GM21576 (cell line): ENCODE measurements around the gene EIPR1.
"Not testable (repeated sequence)": the region's sequence is repeated elsewhere in the genome, so short reads cannot be mapped to it uniquely, and the experiment has no call there.

Source experiments
- ATAC-seq: cut with Tn5 transposase; IDR thresholded peaks from one replicate; pipeline ENCODE4 v1.9.1; 2021; ENCODE audit warnings: mild to moderate bottlenecking, moderate library complexity; ENCODE audit not compliant: unreplicated experiment

The EIPR1 gene

GRCh38 chr2:3403587-3404334 lies 26.1 kb upstream of the EIPR1 start:
- ATAC-seq = peak; percentile 100

- ATAC-seq = no peak
Observed at GRCh38 chr2:3399829-3400228, 22.2 kb upstream of the EIPR1 start.

GRCh38 chr2:3399381-3399780 lies 21.8 kb upstream of the EIPR1 start:
- ATAC-seq = no peak

GRCh38 chr2:3398857-3399256 lies 21.2 kb upstream of the EIPR1 start:
- no peak for ATAC-seq

- ATAC-seq = no peak
Observed at GRCh38 chr2:3396920-3397559, 19.4 kb upstream of the EIPR1 start.

GRCh38 chr2:3392216-3392615 lies 14.6 kb upstream of the EIPR1 start:
- ATAC-seq = no peak

- no peak for ATAC-seq
Observed at GRCh38 chr2:3390041-3390440, 12.4 kb upstream of the EIPR1 start.

GRCh38 chr2:3389193-3389592 lies 11.6 kb upstream of the EIPR1 start:
- ATAC-seq = no peak

GRCh38 chr2:3388412-3388738 lies 10.8 kb upstream of the EIPR1 start:
- no peak for ATAC-seq

- no peak for ATAC-seq
Observed at GRCh38 chr2:3387644-3388411, 10.2 kb upstream of the EIPR1 start.

- no peak for ATAC-seq
Observed at GRCh38 chr2:3387011-3387410, 9.4 kb upstream of the EIPR1 start.

GRCh38 chr2:3386448-3386958 lies 8.9 kb upstream of the EIPR1 start:
- no peak for ATAC-seq

- peak; percentile 67 for ATAC-seq
Observed at GRCh38 chr2:3379647-3380534, 2.3 kb upstream of the EIPR1 start, which contains the start of gene TRAPPC12. TRAPPC12 (plus strand) TSS chr2:3379694; CDS start chr2:3387624, 7,930 bp downstream.

GRCh38 chr2:3379339-3379646 lies 1.7 kb upstream of the EIPR1 start:
- ATAC-seq = no peak

GRCh38 chr2:3377279-3377611 lies 373 bp downstream of the EIPR1 start:
- ATAC-seq = peak; percentile 16

- no peak for ATAC-seq
Observed at GRCh38 chr2:3376821-3377220, 797 bp downstream of the EIPR1 start.

GRCh38 chr2:3369340-3370181 lies 8.1 kb downstream of the EIPR1 start:
- not testable (repeated sequence) for ATAC-seq

- ATAC-seq = no peak
Observed at GRCh38 chr2:3368261-3368722, 9.3 kb downstream of the EIPR1 start.

- ATAC-seq = no peak
Observed at GRCh38 chr2:3365219-3365618, 12.4 kb downstream of the EIPR1 start.
